HG03571 (cell line): ENCODE results near the gene MSANTD1.

Experiments
- ATAC-seq: cut with Tn5 transposase; IDR thresholded peaks from one replicate; pipeline ENCODE4 v1.9.1; 2021; ENCODE audit not compliant: unreplicated experiment

The MSANTD1 gene

GRCh38 chr4:3248811-3249661 is at the start of gene MSANTD1:
Gene MSANTD1 (plus strand): TSS chr4:3249159. CDS start chr4:3249223, 64 bp downstream.
- ATAC-seq: no peak

DNA sequence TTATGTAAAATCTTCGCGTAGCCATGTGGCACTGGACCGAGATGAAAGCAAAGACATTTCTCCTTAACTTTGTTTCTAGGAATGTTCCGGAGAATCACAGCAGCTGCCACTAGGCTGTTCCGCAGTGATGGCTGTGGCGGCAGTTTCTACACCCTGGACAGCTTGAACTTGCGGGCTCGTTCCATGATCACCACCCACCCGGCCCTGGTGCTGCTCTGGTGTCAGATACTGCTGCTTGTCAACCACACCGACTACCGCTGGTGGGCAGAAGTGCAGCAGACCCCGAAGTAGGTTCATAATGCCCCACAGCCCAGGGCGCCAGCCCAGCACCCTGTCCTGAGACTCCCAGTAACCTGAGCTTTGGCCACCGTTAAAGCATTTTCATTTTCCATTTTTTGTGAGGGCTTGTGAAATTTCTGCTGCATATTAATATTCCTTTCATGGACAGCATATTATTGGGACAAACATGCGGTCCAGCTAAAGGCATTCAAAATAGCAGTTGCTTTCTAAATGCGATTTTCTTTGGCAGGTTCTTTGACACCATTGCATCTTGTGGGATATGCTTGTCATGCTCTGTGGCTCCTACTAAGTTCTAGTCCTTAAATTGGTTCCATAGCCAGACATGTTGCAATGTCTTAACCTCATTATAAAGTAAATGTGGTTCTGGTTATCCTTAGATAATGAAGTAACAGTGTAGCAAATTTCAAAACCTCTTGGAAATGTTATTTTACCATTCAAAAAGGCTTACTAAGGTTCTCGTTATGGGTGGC is 49.1 kb upstream of the MSANTD1 start:
- ATAC-seq: no peak

GRCh38 chr4:3200423-3201090 is 48.4 kb upstream of the MSANTD1 start:
- no peak for ATAC-seq

GRCh38 chr4:3201718-3202702 is 46.9 kb upstream of the MSANTD1 start:
- no peak for ATAC-seq

DNA sequence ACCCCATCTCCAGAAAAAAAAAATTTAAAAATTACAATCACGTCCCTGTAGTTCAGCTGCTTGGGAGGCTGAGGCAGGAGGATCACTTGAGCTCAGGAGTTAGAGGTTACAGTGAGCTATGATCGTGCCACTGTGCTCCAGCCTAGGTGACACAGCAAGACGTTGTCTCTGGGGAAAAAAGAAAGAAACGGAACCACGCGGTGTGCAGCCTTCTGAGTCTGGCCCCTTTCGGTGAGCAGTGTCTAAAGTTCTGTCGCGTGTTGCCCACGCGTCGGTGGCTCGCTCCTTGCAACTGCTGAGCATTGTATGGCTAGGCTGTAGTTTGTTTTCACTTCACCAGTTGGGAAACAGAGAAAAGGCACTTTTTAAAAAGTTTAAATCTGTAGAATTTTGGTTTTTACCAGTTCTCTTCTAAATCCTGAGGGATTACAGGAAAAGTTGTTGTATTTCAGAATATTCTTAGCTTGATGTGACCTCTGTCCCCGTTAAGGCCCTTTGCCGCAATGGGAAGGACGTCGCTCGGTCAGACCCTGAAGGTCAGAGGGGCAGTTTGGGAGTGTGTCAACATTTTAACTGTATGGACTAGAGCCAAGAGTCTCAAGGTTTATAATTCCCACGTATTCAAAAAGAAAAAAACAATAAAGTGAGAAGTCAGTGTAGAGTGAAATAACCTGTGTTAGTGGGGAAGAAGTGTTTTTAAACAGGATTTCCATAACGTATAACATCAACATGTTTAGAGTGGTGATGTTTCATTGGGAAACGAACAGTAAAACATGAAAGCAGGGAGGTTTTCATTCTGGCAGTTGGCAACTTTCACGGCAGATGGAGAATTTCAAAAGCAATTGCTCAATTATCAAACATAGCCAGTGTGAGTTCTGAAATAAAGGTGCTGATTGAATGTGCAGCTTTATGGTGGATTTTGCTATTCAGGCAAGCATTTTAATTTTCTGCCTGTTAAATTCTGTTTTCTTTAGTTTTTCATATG is 45.8 kb upstream of the MSANTD1 start:
- ATAC-seq: no peak

DNA sequence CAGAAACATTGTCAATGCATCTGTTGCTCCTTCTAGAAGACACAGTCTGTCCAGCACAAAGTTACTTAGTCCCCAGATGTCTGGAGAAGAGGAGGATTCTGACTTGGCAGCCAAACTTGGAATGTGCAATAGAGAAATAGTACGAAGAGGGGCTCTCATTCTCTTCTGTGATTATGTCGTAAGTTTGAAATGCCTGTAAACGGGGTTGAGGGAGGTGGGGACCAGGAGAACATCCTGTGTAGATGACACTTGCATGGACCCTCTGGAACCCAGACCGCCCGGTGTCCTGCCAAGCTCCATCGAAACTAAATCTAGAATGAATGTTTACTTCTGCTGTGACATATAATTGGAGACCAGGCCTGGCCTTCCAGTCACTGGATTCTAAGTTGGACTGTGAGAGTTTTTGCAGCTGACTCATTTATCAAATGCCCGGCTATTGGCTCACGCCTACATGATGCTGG is 45.0 kb upstream of the MSANTD1 start:
- no peak for ATAC-seq

GRCh38 chr4:3205995-3206394 is 43.0 kb upstream of the MSANTD1 start:
- ATAC-seq: no peak

GRCh38 chr4:3206439-3207100 is 42.4 kb upstream of the MSANTD1 start:
- ATAC-seq: no peak

DNA sequence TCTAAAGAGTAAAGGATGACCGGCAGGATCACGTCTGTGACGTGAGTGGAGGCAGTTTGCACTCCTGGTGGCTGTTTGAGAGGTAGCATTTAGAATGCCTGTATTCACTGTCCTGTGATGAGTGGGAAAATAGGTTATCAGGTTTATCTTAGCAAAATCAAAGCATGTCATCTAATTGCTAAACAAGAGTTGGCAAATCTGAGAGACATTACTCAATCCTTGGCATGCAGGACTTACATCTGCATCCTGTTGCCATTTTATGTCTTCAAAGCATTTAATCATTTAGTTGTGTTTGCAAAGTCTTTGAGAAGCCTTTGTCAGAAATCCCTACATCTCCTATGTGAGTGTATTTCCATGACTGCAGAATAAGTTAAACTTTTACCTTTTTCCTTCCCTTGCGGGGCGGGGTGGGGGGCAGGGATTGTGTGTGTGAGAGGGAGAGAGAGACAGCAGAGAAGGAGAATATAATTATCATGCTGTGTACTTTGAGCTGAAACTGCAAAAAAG is 41.4 kb upstream of the MSANTD1 start:
- ATAC-seq: no peak

GRCh38 chr4:3208826-3209225 is 40.1 kb upstream of the MSANTD1 start:
- ATAC-seq: no peak

GRCh38 chr4:3209551-3210325 is 39.2 kb upstream of the MSANTD1 start:
- no peak for ATAC-seq

GRCh38 chr4:3210467-3210866 is 38.5 kb upstream of the MSANTD1 start:
- no peak for ATAC-seq

- ATAC-seq: no peak
Observed at GRCh38 chr4:3211866-3212265, 37.1 kb upstream of the MSANTD1 start.

GRCh38 chr4:3212391-3213105 is 36.4 kb upstream of the MSANTD1 start:
- no peak for ATAC-seq

GRCh38 chr4:3213106-3213425 is 35.9 kb upstream of the MSANTD1 start:
- ATAC-seq: no peak

- ATAC-seq: no peak
Observed at GRCh38 chr4:3213661-3214250, 35.2 kb upstream of the MSANTD1 start.

DNA sequence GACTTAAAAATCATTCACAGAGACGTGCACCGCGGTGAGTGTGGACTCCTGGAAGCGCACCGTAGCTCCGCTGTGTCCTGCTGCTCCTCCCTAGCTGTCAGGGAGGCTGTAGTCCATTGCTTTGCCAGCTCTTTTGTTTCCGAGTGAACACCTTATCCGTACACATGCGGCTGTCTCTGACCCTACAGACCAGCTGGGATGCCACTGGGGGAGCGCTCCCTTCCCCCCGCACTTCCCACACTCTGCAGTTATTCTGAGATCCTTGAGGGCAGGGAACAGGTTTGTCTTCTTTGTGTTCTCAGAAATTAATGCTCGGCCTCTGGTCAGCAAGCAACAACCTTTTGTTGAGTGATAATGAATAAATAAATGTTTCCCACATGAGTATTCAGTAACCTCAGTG is 33.7 kb upstream of the MSANTD1 start:
- ATAC-seq: no peak
